ENCODE results near the gene NABP2. TPM values are rescaled to one million over a fixed set of nuclear protein-coding genes. Genes with fewer than 3 reads are reported as not detected.
"Not testable (repeated sequence)": the region's sequence is repeated elsewhere in the genome, so short reads cannot be mapped to it uniquely, and the experiment has no call there.

Gene NABP2
- total and polyA plus RNA-seq, 2 donors (not counting 1 experiment from before 2014, with no cell fraction given): 14.9 to 16.1 TPM

GRCh38 chr12:56260921-56261320 lies 36.8 kb downstream of the NABP2 start:
- H3K79me2 ChIP-seq (ENCODE audit: control insufficient read depth, insufficient read depth, low read length): peaks cover 30% of the 10 kb centered on the region
- no peak overlapping the region for H3K27ac ChIP-seq (ENCODE audit: low read length in 2 of 2)
- ATAC-seq (ENCODE audit: low read depth) (no peak), DNase-seq (no peak)
- H3K4me1 ChIP-seq (ENCODE audit: control insufficient read depth in 2 of 2, insufficient read depth in 2 of 2, low read length in 2 of 2): peaks cover 16 to 21% of the 10 kb centered on the region in 2 donors
- H3K9ac ChIP-seq (ENCODE audit: low read length): no peak overlapping the region
- H2AFZ ChIP-seq (ENCODE audit: insufficient read depth, low read depth, low read length, poor library complexity, severe bottlenecking): no peak overlapping the region
- 90% methylated on average over 3 of the region's 3 CpGs for WGBS (ENCODE audit: insufficient coverage)
- H4K20me1 ChIP-seq (ENCODE audit: control insufficient read depth, insufficient read depth, low read length, poor library complexity, severe bottlenecking): peaks cover 21% of the 10 kb centered on the region
- intact Hi-C loops (cut with micrococcal nuclease): no loop called here
- no peak overlapping the region for H3K27ac Mint-ChIP-seq
- no peak overlapping the region for H3K4me3 ChIP-seq (ENCODE audit: control extremely low read depth in 1 of 5, extremely low read depth in 1 of 5, insufficient read depth in 1 of 5, low read depth in 2 of 5, low read length in 4 of 5)
- H3K4me3 Mint-ChIP-seq: no peak overlapping the region
- H3K4me1 Mint-ChIP-seq: peaks cover 20% of the 10 kb centered on the region
- peaks cover 0 to 10% of the 10 kb centered on the region in 2 experiments for H3K36me3 ChIP-seq (replicated peaks in 1 of 2; ENCODE audit: control extremely low read depth in 1 of 2, control insufficient read depth in 1 of 2, extremely low read depth in 1 of 2, insufficient read depth in 2 of 2, low read length in 1 of 2)
- ChIA-PET CTCF (interaction anchor here (0.8 to 5.8 kb wide), 3 partner anchors 28 to 67 kb away, joined by 3 to 40 read pairs (median 3); no protein-coding TSS in a partner anchor), POLR2A (no interaction called here)
- no peak overlapping the region for H3K4me2 ChIP-seq (replicated peaks; ENCODE audit: low read depth, low read length, poor library complexity, severe bottlenecking)
- H3K27me3 ChIP-seq (replicated peaks in 1 of 4; ENCODE audit: control extremely low read depth in 1 of 4, control insufficient read depth in 3 of 4, insufficient read depth in 4 of 4, low read length in 3 of 4): no peaks in the 10 kb centered on the region
- H3K9me3 Mint-ChIP-seq (ENCODE audit: insufficient read depth): no peaks in the 10 kb centered on the region
- no peaks in the 10 kb centered on the region for H3K9me3 ChIP-seq (ENCODE audit: control extremely low read depth in 1 of 3, control insufficient read depth in 2 of 3, insufficient read depth in 1 of 3, low read length in 2 of 3)
- no peaks in the 10 kb centered on the region for H3K27me3 Mint-ChIP-seq
- TF ChIP-seq EZH2 (IDR thresholded peaks at IDR 0.05; ENCODE audit: borderline replicate concordance, insufficient read depth, low read depth, low read length, poor library complexity, severe bottlenecking): no peak
- no peak for TF ChIP-seq CTCF (IDR thresholded peaks at IDR 0.05)

- no peak overlapping the region for H3K4me2 ChIP-seq (replicated peaks; ENCODE audit: low read depth, low read length, poor library complexity, severe bottlenecking)
- Mint-ChIP-seq H3K4me3 (no peak overlapping the region), H3K9me3 (ENCODE audit: insufficient read depth) (no peaks in the 10 kb centered on the region), H3K27me3 (no peaks in the 10 kb centered on the region), H3K4me1 (peaks cover 21% of the 10 kb centered on the region), H3K27ac (no peak overlapping the region)
- peaks cover 13% of the 10 kb centered on the region for H4K20me1 ChIP-seq (ENCODE audit: control insufficient read depth, insufficient read depth, low read length, poor library complexity, severe bottlenecking)
- no peak for DNase-seq
- H2AFZ ChIP-seq (ENCODE audit: insufficient read depth, low read depth, low read length, poor library complexity, severe bottlenecking): no peak overlapping the region
- intact Hi-C loops (cut with micrococcal nuclease): no loop called here
- H3K79me2 ChIP-seq (ENCODE audit: control insufficient read depth, insufficient read depth, low read length): peaks cover 22% of the 10 kb centered on the region
- H3K9me3 ChIP-seq (ENCODE audit: control extremely low read depth in 1 of 3, control insufficient read depth in 2 of 3, insufficient read depth in 1 of 3, low read length in 2 of 3): no peaks in the 10 kb centered on the region
- ChIA-PET POLR2A (no interaction called here), CTCF (interaction anchor here (0.9 to 5.8 kb wide), 2 partner anchors 28 to 55 kb away, joined by 3 to 40 read pairs; no protein-coding TSS in a partner anchor)
- 93% methylated on average over 4 of the region's 5 CpGs for WGBS (ENCODE audit: insufficient coverage)
- ATAC-seq (ENCODE audit: low read depth): no peak
- no peaks in the 10 kb centered on the region for H3K27me3 ChIP-seq (replicated peaks in 1 of 4; ENCODE audit: control extremely low read depth in 1 of 4, control insufficient read depth in 3 of 4, insufficient read depth in 4 of 4, low read length in 3 of 4)
- no peak overlapping the region for H3K4me3 ChIP-seq (ENCODE audit: control extremely low read depth in 1 of 5, extremely low read depth in 1 of 5, insufficient read depth in 1 of 5, low read depth in 2 of 5, low read length in 4 of 5)
- TF ChIP-seq CTCF (IDR thresholded peaks at IDR 0.05): no peak
- no peak for TF ChIP-seq EZH2 (IDR thresholded peaks at IDR 0.05; ENCODE audit: borderline replicate concordance, insufficient read depth, low read depth, low read length, poor library complexity, severe bottlenecking)
- H3K27ac ChIP-seq (ENCODE audit: low read length in 2 of 2): no peak overlapping the region
- H3K9ac ChIP-seq (ENCODE audit: low read length): no peak overlapping the region
- peaks cover 0 to 4% of the 10 kb centered on the region in 2 experiments for H3K36me3 ChIP-seq (replicated peaks in 1 of 2; ENCODE audit: control extremely low read depth in 1 of 2, control insufficient read depth in 1 of 2, extremely low read depth in 1 of 2, insufficient read depth in 2 of 2, low read length in 1 of 2)
- H3K4me1 ChIP-seq (ENCODE audit: control insufficient read depth in 2 of 2, insufficient read depth in 2 of 2, low read length in 2 of 2): peaks cover 17 to 24% of the 10 kb centered on the region in 2 donors
These were observed 37.5 kb downstream of the NABP2 start for GRCh38 chr12:56261503-56262232.

GRCh38 chr12:56262955-56263354 lies 38.8 kb downstream of the NABP2 start:
- H3K27ac ChIP-seq (ENCODE audit: low read length in 2 of 2); H3K79me2 ChIP-seq (ENCODE audit: control insufficient read depth, insufficient read depth, low read length); H3K36me3 ChIP-seq (replicated peaks in 1 of 2; ENCODE audit: control extremely low read depth in 1 of 2, control insufficient read depth in 1 of 2, extremely low read depth in 1 of 2, insufficient read depth in 2 of 2, low read length in 1 of 2); H3K27ac Mint-ChIP-seq; H3K9ac ChIP-seq (ENCODE audit: low read length); H3K4me3 Mint-ChIP-seq; H2AFZ ChIP-seq (ENCODE audit: insufficient read depth, low read depth, low read length, poor library complexity, severe bottlenecking); H3K27me3 ChIP-seq (replicated peaks in 1 of 4; ENCODE audit: control extremely low read depth in 1 of 4, control insufficient read depth in 3 of 4, insufficient read depth in 4 of 4, low read length in 3 of 4); ATAC-seq (ENCODE audit: low read depth); H3K9me3 Mint-ChIP-seq (ENCODE audit: insufficient read depth); H3K4me2 ChIP-seq (replicated peaks; ENCODE audit: low read depth, low read length, poor library complexity, severe bottlenecking); H3K27me3 Mint-ChIP-seq; H3K4me3 ChIP-seq (ENCODE audit: control extremely low read depth in 1 of 5, extremely low read depth in 1 of 5, insufficient read depth in 1 of 5, low read depth in 2 of 5, low read length in 4 of 5); H4K20me1 ChIP-seq (ENCODE audit: control insufficient read depth, insufficient read depth, low read length, poor library complexity, severe bottlenecking); H3K9me3 ChIP-seq (ENCODE audit: control extremely low read depth in 1 of 3, control insufficient read depth in 2 of 3, insufficient read depth in 1 of 3, low read length in 2 of 3); DNase-seq; intact Hi-C loops (cut with micrococcal nuclease): not testable (repeated sequence)
- ChIA-PET CTCF (interaction anchor here (0.8 to 0.9 kb wide), 2 partner anchors 35 to 74 kb away, joined by 3 to 4 read pairs; partner anchors contain the start of gene SMARCC2), POLR2A (interaction anchor here (0.7 kb wide), 1 partner anchor 1569 kb away, joined by 4 read pairs; no protein-coding TSS in a partner anchor)
- 97% methylated on average over 4 of the region's 7 CpGs for WGBS (ENCODE audit: insufficient coverage)
- peaks cover 14 to 21% of the 10 kb centered on the region in 2 donors for H3K4me1 ChIP-seq (ENCODE audit: control insufficient read depth in 2 of 2, insufficient read depth in 2 of 2, low read length in 2 of 2)
- peaks cover 26% of the 10 kb centered on the region for H3K4me1 Mint-ChIP-seq

All from B cell (primary cell).